T1000 (cell line): ENCODE data around the gene LGI4.
"Not testable (repeated sequence)": the region's sequence is repeated elsewhere in the genome, so short reads cannot be mapped to it uniquely, and the experiment has no call there.

ENCODE experiments used
- DNase-seq: peaks from one replicate; lab custom pipeline; 2025; ENCODE audit warnings: mixed read lengths; lab: John Stamatoyannopoulos, UW

LGI4 gene

DNA sequence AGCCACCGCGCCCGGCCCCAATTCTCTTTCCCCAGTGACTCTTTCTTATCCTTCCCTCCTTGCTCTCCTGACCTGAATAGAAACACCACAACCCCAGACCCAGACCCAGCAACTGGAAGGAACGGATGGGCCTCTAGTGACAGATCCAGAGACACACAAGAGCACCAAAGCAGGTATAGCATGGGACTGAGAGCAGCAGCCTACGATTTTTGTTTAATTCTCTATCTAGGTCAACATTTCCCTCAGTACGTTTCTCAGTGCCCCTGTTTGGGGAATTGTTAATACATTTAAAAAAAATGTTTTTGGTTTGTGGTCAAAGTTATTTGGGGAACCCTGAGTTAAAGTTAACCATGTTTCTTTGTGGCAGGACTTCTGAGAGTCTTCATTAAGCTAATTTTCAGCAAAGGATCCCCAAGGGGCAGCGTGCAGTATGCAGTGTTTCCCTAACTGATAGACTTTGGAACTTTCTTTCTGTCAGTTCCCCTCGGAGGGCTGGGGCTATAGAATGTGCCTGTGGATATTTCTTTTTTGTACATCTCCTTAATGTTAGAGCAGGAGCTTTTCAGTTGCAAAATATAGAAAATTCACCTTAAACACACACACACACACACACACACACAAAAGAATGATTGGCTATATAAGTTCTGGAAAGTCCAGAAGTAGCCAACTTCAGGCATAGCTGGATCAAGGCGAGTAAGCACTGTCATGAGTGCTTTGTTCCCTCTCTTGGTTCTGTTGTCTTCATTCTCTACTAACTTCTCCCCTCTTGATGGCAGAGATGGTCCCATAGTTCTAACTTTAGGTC, 26.0 kb upstream of the LGI4 start:
- DNase-seq, result no peak

DNA sequence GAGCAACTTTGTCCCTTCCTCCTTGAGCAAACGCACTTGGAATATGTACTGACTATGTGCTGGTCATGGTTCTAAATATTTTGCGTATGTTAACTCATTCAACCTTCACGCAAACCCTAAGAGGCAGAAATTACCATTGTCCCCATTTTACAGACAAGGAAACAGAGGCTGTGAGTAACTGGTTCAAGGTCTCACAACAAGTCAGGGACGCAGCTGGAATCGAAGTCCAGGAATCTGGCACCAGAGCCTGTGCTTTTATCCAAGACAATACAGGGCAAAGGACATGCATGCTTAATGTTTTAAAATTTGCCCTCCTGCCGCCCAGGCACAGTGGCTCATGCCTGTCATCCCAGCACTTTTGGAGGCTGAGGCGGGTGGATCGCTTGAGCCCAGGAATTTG, 24.7 kb upstream of the LGI4 start:
- DNase-seq, result no peak

DNA sequence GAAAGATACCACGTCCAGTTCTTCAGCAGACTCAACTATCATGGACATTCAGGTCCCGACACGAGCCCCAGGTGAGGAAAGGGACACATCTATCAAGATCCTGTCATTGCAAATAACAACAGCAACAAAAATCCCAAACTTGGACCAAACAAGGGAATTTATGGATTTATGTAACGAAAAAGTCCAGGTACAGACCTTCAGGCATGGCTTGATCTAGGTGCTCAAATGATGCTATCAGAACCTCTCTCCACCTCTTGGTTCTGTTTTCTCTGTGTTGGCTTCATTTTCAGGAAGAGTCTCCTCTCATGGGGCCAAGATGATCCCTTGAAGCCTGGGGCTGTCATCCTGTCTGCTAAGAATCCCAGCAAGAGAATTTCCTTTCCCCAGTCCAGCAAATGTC, 22.6 kb upstream of the LGI4 start:
- DNase-seq, result no peak

DNA sequence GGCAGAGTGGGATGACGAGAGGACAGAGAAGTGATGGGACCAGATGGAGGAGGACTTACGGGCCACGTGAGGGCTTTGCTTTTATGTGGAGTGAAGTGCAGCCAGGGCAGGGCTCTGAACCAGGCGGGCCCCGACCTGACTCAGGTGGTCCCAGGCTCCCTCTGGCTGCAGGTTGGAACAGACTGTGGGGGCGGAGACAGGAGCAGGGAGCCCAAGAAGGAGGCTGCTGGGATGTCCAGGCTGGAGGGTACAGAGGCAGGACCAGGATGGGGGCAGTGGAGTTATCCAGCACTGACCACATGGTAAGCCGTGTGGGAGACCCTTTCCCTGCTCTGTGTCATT, 21.8 kb upstream of the LGI4 start:
- DNase-seq, result no peak

DNA sequence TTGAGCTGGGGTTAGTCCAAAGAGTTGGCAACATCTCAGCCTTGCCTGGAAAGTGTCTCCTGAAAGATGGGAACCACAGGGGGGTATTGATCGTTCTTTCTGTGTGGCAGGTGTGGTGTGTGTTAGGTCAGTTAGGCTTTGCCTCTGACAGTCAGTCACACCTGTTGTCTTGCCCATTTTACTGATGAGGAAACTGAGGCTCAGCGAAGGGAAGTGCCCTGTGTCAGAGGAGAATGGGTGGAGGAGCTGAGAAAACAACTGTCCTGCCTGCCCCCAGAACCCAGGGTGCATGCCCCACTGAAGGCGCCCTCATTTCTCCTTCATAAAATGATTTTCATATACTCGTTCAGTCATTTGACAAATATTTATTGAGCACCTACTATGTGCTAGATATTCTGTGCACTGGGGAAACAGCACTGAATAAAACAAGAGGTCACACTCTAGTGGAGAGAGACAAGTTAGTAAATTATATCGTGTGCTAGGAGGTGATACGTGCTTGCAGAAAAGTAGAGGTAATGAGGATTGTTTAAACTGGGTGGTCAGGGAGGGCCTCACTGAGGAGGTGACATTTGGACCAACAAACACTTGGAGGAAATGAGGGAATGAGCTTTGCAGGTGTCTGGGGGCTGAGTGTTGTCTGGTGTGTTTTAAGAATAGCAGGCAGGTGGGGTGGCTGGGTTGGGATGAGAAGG, 21.3 kb upstream of the LGI4 start:
- DNase-seq, result no peak

DNA sequence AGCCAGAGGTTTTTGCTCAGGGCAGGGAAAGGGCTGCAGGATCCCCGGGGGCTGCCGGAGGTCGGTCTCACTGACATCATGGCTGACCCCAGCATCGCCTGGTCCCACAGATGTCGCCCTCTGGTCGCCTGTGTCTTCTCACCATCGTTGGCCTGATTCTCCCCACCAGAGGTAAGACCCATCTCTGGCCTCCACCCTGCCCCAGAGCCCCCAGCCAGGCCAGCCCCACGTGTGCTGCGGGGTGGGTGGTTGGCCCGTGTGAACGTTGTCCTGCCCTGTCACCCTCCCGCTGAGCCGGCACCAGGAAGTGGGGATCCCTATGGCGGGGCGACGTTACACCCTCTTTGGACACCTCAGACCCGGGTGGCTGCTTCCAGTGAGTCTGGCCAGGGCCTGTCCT, 20.6 kb upstream of the LGI4 start:
- DNase-seq, result no peak

DNA sequence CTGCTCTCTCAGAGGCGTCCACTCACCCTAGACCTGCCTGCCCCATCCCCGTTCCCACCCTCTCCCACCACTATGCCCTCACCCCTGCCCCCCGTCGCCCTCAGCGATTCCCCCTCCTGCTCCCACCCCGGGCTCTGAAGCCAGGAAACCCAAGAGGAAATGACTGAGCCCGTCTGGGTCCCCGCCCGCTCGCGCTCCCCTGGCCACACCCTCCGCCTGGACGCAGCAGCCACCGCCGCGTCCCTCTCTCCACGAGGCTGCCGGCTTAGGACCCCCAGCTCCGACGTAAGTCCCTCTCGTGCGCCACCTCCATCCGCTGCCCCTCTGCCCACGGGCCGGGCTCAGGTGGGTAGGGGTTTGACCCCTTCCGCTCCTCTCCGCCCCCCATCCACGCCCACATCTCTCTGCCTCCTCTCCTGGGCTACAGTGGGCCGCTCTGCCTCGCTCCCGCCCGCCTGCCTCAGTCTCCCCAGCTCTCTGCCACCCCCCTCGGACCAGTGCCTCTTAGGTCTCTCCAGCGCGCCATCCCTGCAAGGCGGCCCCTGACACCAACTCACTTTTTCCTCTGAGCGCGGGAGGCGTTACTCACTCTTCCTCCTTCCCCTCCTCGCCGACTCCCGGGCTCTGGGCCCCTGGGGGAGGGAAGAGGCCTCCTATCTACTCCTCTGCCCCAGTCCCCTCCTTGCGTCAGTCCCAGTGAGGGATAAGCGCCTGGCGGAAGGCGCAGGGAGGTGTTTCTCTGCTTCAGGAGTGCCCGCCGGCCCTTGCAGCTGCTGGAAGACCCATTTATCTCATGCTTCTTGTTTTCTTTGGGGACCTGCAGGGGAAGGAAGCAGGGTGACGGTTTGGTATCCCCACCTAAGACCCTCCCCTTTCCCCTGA, 19.9 kb upstream of the LGI4 start, which contains the start of gene FXYD5:
Gene FXYD5, plus strand, starts transcription at position 211 of the 882 bp plus-strand sequence. CDS start 816 bp downstream, outside the sequence.
- peak; percentile 34 for DNase-seq

DNA sequence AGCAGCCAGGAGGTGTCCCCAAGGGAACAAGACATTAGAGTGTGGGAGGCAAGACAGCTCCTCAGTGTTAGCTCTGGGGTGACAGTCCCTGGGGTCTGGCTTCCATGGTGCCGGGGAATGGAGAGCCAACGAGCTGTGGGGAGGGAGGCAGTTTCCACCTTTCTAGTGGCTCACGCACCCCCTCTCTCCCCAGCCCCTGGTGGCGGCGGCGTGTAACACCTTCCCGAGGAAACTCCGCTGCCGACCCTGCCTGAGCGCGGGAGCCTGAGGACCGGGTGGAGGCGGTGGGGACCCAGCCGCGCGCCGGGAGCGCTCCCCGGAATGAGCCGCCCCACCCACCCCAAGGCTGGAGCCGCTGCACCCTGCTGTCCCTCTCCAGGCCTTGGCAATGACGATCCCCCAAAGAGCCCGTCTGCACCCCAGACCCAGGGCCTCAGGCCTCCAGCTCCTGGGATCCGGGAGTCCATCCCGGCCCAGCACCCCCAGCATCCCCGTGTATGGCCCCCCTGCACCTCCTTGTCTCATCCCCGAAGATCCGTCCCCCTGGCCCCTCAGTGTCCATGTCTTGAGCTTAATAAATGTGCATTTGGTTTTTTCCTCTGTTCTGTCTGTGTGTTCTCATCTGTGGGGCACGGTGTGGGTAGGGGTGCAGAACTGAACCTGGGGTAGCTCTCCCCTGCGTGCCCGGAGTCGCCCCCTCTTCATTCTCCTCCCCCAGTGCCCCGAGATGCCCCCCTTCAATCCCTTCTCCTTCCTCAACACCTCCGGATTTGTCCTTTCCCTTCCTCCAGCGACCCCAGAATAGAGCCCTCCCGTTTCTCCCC, 19.1 kb upstream of the LGI4 start:
- DNase-seq, result no peak

DNA sequence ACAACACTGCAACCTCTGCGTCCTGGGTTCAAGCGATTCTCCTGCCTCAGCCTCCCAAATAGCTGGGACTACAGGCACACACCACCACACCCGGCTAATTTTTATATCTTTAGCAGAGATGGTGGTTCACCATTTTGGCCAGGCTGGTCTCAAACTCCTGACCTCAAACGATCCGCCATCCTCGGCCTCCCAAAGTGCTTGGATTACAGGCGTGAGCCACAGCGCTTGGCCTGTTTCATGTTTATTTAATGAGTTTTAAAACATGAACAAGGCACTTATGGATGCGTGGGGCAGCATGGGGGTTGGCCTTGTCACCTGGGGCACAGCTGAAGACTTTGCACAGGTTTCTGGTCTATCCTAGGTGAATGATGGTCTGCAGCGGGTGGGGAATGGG, 18.3 kb upstream of the LGI4 start:
- DNase-seq, result not testable (repeated sequence)

DNA sequence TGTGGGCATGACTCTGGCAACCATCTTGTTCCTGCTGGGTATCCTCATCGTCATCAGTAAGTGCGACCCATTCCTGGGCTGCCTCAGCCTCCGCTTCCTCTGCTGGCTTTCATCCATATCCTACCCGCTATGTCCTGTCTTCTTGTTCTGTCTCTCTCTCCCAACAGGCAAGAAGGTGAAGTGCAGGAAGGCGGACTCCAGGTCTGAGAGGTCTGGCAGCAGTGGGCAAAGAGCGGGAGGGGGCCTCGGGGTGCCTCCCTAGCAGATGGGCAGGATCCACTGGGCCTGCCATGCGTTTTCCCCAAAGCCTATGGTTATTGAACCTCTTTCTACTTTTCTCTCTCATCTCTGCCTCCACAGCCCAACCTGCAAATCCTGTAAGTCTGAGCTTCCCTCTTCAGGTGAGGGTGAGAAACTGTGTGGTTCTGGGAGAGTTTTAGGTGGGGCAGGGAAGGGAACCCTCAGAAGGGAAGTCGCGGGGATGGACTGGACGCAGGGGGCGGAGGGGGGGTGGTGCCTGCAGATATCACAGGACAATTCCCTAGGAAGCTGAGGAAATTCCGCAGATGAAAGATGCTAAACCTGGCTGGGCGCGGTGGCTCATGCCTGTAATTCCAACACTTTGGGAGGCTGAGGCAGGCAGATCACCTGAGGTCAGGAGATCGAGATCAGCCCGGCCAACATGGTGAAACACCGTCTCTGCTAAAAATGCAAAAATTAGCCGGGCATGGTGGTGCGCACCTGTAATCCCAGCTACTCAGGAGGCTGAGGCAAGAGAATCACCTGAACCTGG, 16.6 kb upstream of the LGI4 start:
- DNase-seq, result no peak

DNA sequence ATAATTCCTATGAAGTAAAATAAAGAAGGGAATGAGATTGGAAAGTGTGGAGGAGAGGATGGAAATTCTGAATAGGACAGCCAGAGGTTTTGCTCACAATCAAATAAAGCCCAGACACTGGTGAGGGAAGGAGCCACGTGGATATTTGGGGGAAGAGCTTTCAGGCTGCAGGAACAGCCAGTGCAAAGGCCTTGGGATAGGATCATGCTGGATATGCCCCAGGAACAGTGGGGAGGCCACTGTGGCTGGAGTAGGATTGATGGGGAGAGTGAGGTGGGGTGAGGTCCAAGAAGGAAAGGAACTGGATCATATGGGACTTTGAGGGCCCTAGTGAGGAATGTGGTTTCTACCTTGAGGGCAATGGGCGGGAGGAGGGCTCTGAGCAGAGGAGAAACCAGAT, 15.6 kb upstream of the LGI4 start:
- DNase-seq, result no peak

DNA sequence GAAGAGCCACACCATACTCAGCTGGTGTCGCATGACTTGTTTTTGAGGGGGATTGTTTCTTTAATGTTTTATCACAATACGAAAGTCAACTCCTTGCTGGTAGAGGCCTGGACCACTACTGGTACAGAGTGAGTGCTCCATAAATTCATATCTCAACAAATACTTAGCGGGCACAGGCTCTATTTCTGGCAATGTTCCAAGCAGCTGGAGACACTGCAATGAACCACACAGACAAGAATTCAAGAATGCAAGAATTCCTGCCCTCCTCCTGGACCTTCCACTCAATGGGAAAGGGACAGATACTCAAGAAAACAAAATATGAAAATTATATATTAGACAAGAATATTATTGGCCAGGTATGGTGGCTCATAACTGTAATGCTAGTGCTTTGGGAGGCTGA, 14.6 kb upstream of the LGI4 start:
- DNase-seq, result no peak

DNA sequence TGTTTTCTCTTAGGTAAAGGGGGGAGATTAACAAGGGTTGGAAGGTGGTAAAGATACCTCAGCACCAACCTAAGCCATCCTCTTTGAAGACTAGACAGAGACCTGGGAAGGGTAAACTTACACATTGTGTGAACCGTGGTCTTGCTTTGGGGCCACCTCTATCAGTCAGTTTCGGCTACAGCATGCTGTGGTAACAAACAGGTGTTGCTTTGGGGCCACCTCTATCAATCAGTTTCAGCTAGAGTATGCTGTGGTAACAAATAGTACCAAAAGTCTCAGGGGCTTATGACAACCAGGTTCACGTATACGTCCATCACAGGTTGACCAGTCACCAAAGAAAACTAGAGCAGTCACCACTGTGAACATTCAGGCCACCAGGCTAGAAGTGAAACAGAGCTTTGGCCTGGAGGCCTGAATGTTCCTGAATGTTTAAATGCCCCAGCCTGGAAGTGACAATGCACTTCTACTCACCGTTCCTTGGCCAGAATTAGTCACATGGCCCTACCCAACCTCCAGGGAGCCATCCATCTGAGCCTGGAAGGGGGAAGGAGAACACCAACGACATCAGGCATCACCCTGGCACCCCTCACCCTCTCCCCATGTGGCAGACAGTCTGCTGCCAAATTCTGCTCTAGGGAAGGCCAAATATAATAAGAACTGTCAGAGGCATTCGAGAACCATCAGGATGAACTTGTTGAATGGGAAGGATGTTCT, 12.0 kb upstream of the LGI4 start:
- DNase-seq, result no peak

DNA sequence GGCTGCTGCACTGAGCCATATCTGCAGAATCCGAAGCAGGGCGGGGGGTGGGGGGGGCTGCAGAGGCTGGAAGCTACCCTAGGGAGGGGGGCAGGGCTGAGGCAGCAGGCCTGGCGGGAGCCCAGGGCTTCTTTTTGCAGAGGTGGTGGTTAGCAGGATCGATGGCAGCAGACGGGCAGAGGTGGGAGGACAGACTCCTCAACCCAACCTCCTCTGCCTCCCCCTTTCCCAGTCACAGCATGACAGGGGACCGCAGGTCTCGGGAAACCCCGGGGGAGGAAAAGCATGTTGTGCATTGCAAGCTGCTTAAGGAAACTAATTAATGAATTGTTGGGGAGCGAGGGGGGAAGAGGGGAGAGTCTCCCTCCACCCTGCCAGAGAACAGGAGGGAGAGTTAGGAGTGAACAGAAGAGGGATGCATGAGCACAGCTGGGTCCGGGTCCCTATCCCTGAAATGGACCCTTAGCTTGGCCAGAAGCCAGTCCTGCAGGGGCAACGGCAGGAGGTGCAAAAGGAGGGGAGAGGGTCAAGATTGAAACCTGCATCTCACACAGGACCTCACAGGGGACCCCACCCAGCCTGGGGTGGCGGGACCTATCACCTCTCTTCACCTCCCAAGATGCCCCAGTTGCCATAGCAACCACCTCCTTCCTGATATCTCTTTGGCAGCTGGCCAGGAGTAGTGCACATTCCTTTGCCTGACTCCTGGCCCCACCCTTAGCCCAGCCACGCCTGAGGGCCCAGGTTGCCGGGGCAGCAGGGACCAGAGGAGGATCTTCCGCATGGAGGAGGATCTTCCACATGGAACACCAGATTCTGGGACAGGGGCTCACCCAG, 10.0 kb upstream of the LGI4 start:
- DNase-seq, result peak; percentile 32

DNA sequence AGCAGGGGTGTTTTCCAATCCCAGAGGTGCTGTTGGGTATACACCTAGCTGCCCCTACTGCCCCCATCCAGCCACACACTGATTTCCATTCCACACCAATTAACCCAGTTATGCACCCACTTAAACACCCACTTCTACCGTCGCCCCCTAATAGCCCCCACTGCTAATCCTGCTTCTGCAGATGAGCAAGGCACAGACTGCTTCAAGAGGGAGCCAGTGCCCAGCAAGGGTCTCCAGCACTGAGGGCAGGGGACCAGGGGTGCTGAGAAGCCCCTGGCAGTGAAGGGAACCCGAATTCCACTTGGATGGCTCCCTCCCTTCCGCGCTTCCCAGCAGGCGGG, 9.4 kb upstream of the LGI4 start:
- DNase-seq, result no peak

DNA sequence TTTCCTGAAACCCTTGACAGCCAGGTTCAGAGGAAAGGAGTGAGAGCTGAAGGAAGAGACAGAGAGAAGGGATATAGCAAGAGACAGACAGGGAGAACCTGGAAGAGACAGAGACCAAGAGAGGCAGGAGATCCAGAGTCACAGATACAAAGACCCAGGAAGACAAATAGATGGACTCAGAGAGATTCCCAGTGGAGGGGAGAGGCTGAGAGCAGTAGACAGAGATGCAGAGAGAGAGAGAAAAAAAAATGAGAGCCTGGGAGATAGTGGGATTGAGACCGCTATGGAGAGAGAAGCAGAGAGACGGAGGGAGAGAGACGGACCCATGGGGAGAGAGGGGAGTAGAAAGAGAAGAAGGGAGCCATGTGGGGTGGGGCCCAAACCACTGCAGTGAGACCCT, 9.0 kb upstream of the LGI4 start:
- no peak for DNase-seq

DNA sequence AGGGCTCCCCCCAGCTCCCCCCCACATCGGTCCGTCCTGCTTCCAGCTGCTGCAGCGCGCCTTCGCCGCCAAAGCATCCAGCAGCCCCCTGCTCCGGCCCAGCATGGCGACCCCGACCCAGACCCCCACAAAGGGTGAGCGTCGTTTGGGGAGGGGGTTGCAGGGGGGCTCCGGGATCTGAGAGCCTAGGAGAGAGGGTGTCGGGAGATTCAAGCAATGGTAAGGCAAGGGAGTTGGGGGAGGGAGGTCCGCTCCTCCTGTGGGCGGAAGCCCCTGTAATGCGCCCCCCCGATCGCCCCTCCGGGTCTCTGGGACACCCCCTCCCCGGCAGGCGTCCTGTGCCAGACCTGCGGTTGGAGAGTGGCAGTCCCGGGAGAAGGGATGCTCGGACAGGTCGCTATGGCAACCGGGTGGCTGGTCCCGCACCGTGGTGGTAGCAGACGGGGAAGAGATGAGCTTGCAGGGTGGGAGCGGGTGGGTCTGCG, 8.4 kb upstream of the LGI4 start, which contains the start of gene FXYD7:
Gene FXYD7, plus strand, starts transcription at position 25 of the 485 bp plus-strand sequence. Its CDS starts 79 bp downstream, at position 104.
- DNase-seq, result no peak

DNA sequence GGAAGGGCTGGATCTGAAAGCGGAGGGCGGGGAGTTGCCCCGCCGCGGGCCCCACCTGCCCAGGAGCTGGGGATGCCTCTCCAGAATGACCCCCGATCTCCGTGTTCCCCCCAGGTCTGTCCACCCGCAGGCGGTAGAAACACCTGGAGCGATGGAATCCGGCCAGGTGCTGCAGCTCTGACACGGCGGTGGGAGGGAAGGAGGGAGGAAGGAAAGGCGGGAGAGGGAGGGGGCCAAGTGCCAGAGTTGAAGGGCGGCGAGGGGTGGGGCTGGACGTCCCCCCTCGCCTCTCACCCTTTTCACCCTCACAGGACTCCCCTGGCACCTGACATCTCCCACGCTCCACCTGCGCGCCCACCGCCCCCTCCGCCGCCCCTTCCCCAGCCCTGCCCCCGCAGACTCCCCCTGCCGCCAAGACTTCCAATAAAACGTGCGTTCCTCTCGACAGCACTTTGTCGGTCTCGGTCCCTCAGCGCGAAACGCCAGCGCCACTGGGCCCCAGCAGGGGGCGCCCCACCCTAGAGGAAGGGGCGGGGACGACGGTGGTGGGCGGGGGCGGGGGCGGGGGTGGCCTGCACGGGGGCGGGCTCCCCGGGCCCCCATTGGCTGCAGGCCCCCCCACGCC, 7.9 kb upstream of the LGI4 start:
- DNase-seq, result no peak
